Measurements from ENCODE around the gene AUP1. TPM values are rescaled to one million over a fixed set of nuclear protein-coding genes. Genes with fewer than 3 reads are reported as not detected.

The AUP1 gene
- total and polyA plus RNA-seq, 2 of the 8 experiments (the other 6 are each of a cell fraction or from before 2014, with no cell fraction given): 83.4 to 121 TPM

- ChIA-PET CTCF (ENCODE audit: partially characterized antibody) (interaction anchor here (0.8 to 10.0 kb wide), 9 partner anchors 10 to 242 kb away, joined by 3 to 158 read pairs (median 5); partner anchors contain the start of genes CCDC142 and TTC31), POLR2A (ENCODE audit: partially characterized antibody) (interaction anchor here (1.5 kb wide), 1 partner anchor 78 kb away, joined by 4 read pairs; no protein-coding TSS in a partner anchor)
- DNase-seq (ENCODE audit: low read depth in 1 of 2, low spot score in 2 of 2) (no peak), FAIRE-seq (no peak)
- Histone ChIP-seq H2AFZ (ENCODE audit: low read length) (no peak overlapping the region), H3K4me2 (ENCODE audit: insufficient read depth in 1 of 2, low read depth in 2 of 2, low read length in 2 of 2) (no peak overlapping the region), H2BK12ac (ENCODE audit: low read depth, low read length) (no peak overlapping the region), H3K4ac (replicated peaks; ENCODE audit: insufficient read length, low read depth, low read length) (no peak overlapping the region), H3K79me2 (ENCODE audit: control insufficient read depth in 1 of 2, insufficient read depth in 2 of 2, low read length in 2 of 2) (no peaks in the 10 kb centered on the region), H3K27ac (ENCODE audit: low read depth, low read length) (no peak overlapping the region), H3K18ac (ENCODE audit: extremely low read depth, low read length) (no peak overlapping the region), H2BK20ac (ENCODE audit: low read length) (no peak overlapping the region), H3K14ac (ENCODE audit: insufficient read length) (no peak overlapping the region), H2BK5ac (ENCODE audit: low read depth, low read length) (no peak overlapping the region), H2AK5ac (ENCODE audit: low read depth, low read length) (no peak overlapping the region), H4K8ac (ENCODE audit: extremely low read depth, insufficient read depth, low read length) (no peak overlapping the region), H2BK120ac (replicated peaks; ENCODE audit: low read depth, low read length) (no peak overlapping the region), H3K79me1 (ENCODE audit: low read depth, low read length) (no peaks in the 10 kb centered on the region), H4K20me1 (replicated peaks in 1 of 2; ENCODE audit: control insufficient read depth in 1 of 2, insufficient read depth in 2 of 2, low read length in 2 of 2) (no peaks in the 10 kb centered on the region), H3K23me2 (ENCODE audit: low read depth, low read length) (0 out of 2 replicates have a peak, but pooled peaks cover 1% of the 10 kb centered on the region), H2BK15ac (ENCODE audit: low read length) (no peak overlapping the region), H4K91ac (replicated peaks; ENCODE audit: insufficient read length, low read length) (no peak overlapping the region), H3K9me3 (ENCODE audit: insufficient read depth in 2 of 2, low read depth in 1 of 2, low read length in 1 of 2) (no peaks in the 10 kb centered on the region), H3K23ac (ENCODE audit: insufficient read length) (no peak overlapping the region), H3K4me1 (replicated peaks in 1 of 4; ENCODE audit: control insufficient read depth in 3 of 4, insufficient read depth in 4 of 4, low read length in 3 of 4) (no peaks in the 10 kb centered on the region), H4K5ac (ENCODE audit: insufficient read length, low read depth, low read length) (no peak overlapping the region), H3K36me3 (ENCODE audit: control insufficient read depth in 2 of 4, insufficient read depth in 4 of 4, low read length in 3 of 4) (no peaks in the 10 kb centered on the region), H3K4me3 (ENCODE audit: extremely low read depth in 1 of 4, insufficient read depth in 2 of 4, low read depth in 3 of 4, low read length in 4 of 4) (no peak overlapping the region), H3K27me3 (replicated peaks in 1 of 4; ENCODE audit: control insufficient read depth in 3 of 4, extremely low read depth in 1 of 4, insufficient read depth in 3 of 4, low read length in 3 of 4) (no peaks in the 10 kb centered on the region), H3K9ac (replicated peaks in 1 of 4; ENCODE audit: extremely low read depth in 1 of 4, low read depth in 3 of 4, low read length in 3 of 4) (no peak overlapping the region), H3K56ac (replicated peaks; ENCODE audit: insufficient read length, low read depth, low read length) (no peak overlapping the region)
- WGBS, 2 experiments (ENCODE audit: extremely low coverage in 1 of 2, insufficient coverage in 1 of 2, insufficient read length in 1 of 2, insufficient replicate concordance in 2 of 2, low coverage in 1 of 2, low lambda C conversion rate in 2 of 2, missing lambda C conversion rate in 1 of 2): 86% methylated on average over 7 of the region's 7 CpGs; no CpG with 5 or more reads in 1 of the 2 experiments
- TF ChIP-seq BACH1 (IDR thresholded peaks at IDR 0.05; ENCODE audit: low read length): no peak
- no peak for TF ChIP-seq SIRT6 (IDR thresholded peaks at IDR 0.05; ENCODE audit: low read length)
- TF ChIP-seq ZNF274 (IDR thresholded peaks at IDR 0.05; ENCODE audit: borderline replicate concordance, extremely low read depth, low read length): no peak
- no peak for TF ChIP-seq JUND (IDR thresholded peaks at IDR 0.05; ENCODE audit: low read length)
- TF ChIP-seq SP1 (IDR thresholded peaks at IDR 0.05; ENCODE audit: low read depth, low read length): no peak
- no peak for TF ChIP-seq MAFK (IDR thresholded peaks at IDR 0.05; ENCODE audit: low read depth, low read length)
- TF ChIP-seq SIX5 (IDR thresholded peaks at IDR 0.05; ENCODE audit: low read depth, low read length): no peak
- no peak for TF ChIP-seq BCL11A (IDR thresholded peaks at IDR 0.05; ENCODE audit: low read depth in 2 of 2, low read length in 2 of 2)
- TF ChIP-seq RXRA (IDR thresholded peaks at IDR 0.05; ENCODE audit: insufficient read depth, low read depth, low read length): no peak
- no peak for TF ChIP-seq RNF2 (IDR thresholded peaks at IDR 0.05; ENCODE audit: borderline replicate concordance, low read depth, low read length, missing control alignments, poor library complexity, severe bottlenecking)
- no peak for TF ChIP-seq GABPA (IDR thresholded peaks at IDR 0.05; ENCODE audit: borderline replicate concordance, insufficient read depth, low read length)
Observed at GRCh38 chr2:74576211-74576862, 46.8 kb upstream of the AUP1 start.
